CD4-positive, alpha-beta memory T cell (primary cell): ENCODE data around the gene ILDR1. TPM values are rescaled to one million over a fixed set of nuclear protein-coding genes. Genes with fewer than 3 reads are reported as not detected.

Experiments used
- CTCF ChIA-PET: fragments of 350-600 bp; sonication (Branson Sonifier 250); formaldehyde crosslinking; loops from one replicate; lab custom pipeline; 2021; ENCODE audit warnings: inconsistent platforms; ENCODE audit not compliant: partially characterized antibody; lab: Charles Lee
- POLR2A ChIA-PET: fragments of 350-600 bp; sonication (Branson Sonifier 250); formaldehyde crosslinking; loops from one replicate; lab custom pipeline; 2021; ENCODE audit not compliant: partially characterized antibody; lab: Charles Lee
- DNase-seq, 5 donors: peaks; one replicate each; pipeline versions ENCODE4 v3.0.0 to v3.0.0-alpha.2; 2020 to 2022; ENCODE audit warnings: mixed read lengths in 1 of 5
- H3K27ac ChIP-seq: one replicate; pipeline ENCODE4 v1.7.0; 2013; ENCODE audit warnings: low read depth, low read length
- H3K27me3 ChIP-seq: 2 replicates; pipeline ENCODE4 v1.7.0; 2013; ENCODE audit warnings: mild to moderate bottlenecking, low read length, moderate library complexity; ENCODE audit not compliant: insufficient read depth
- H3K36me3 ChIP-seq: 2 replicates; pipeline ENCODE4 v1.7.0; 2013; ENCODE audit warnings: mild to moderate bottlenecking, low read length, moderate library complexity; ENCODE audit not compliant: insufficient read depth
- H3K4me1 ChIP-seq: 2 replicates; pipeline ENCODE4 v1.7.0; 2013; ENCODE audit warnings: mild to moderate bottlenecking, low read length, moderate library complexity; ENCODE audit not compliant: insufficient read depth
- H3K4me3 ChIP-seq, 2 donors: one replicate each; pipeline ENCODE4 v1.7.0; 2013; ENCODE audit warnings: low read length in 2 of 2, mild to moderate bottlenecking in 1 of 2
- H3K9me3 ChIP-seq, 2 donors: one replicate each; pipeline ENCODE4 v1.7.0; 2013; ENCODE audit warnings: low read length in 2 of 2, control low read depth in 1 of 2; ENCODE audit not compliant: control insufficient read depth in 1 of 2
- H3K27ac Mint-ChIP-seq, 7 donors: one replicate each; pipeline ENCODE4 v1.8.0; 2020 to 2021; ENCODE audit warnings: mixed read lengths in 7 of 7, mild to moderate bottlenecking in 6 of 7, inconsistent platforms in 3 of 7, moderate library complexity in 3 of 7
- H3K27me3 Mint-ChIP-seq, 2 donors: one replicate each; pipeline ENCODE4 v1.8.0; 2020 to 2021; ENCODE audit warnings: mixed read lengths in 2 of 2
- H3K36me3 Mint-ChIP-seq, 2 donors: one replicate each; pipeline ENCODE4 v1.8.0; 2020 to 2021; ENCODE audit warnings: mixed read lengths in 2 of 2, inconsistent platforms in 1 of 2, mild to moderate bottlenecking in 1 of 2
- H3K4me1 Mint-ChIP-seq, 4 donors: one replicate each; pipeline ENCODE4 v1.8.0; 2020 to 2021; ENCODE audit warnings: mixed read lengths in 4 of 4, mild to moderate bottlenecking in 1 of 4
- H3K4me3 Mint-ChIP-seq, 8 donors: one replicate each; pipeline ENCODE4 v1.8.0; 2020 to 2021; ENCODE audit warnings: mixed read lengths in 8 of 8, mild to moderate bottlenecking in 7 of 8, moderate library complexity in 6 of 8, inconsistent platforms in 3 of 8
- H3K9me3 Mint-ChIP-seq, 8 donors: one replicate each; pipeline ENCODE4 v1.8.0; 2020 to 2021; ENCODE audit warnings: mixed read lengths in 8 of 8, mild to moderate bottlenecking in 5 of 8, inconsistent platforms in 3 of 8, moderate library complexity in 1 of 8
- intact Hi-C: fragments of 100-400 bp; cut with micrococcal nuclease; formaldehyde crosslinking; loops from one replicate; pipeline ENCODE4 v1.15.1; 2023
- polyA plus RNA-seq, 2 donors: library from polyadenylated mRNA; unstranded; fragments of 300-500 nt; fragmentation: Illumina TruSeq; gene quantifications; one replicate each; pipeline ENCODE4 v1.2.3, GENCODE V29; 2021
- total RNA-seq, 2 experiments: library from RNA; stranded (reverse); gene quantifications; one replicate each; pipeline ENCODE4 v1.2.3, GENCODE V29; 2021

Gene ILDR1
- total and polyA plus RNA-seq, 4 experiments from 2014 or later: not detected

DNA sequence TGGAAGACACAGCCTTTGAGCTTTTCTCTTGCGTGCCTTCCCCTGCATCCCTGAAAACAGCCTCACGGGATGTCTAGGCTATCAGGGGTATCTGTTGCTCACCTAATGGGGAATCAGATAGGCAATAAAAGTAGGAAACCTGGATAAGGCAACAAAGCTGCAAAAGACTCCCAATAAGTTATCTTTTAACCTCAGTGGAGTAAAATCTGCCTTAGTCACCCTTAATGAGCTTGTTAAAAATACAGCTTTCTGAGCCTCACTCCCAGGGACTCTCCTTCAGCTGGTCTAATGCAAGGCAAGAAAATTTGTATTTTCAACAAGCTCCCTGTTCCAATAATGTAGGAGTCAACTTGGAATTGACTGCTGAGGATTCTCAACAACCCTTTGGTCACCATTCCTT lies 25.6 kb downstream of the ILDR1 start:
- intact Hi-C loops: no loop called here
- no peaks in the 10 kb centered on the region for H3K4me1 ChIP-seq
- H3K4me1 Mint-ChIP-seq: peaks cover 5 to 7% (median 7%) of the 10 kb centered on the region in 4 donors

DNA sequence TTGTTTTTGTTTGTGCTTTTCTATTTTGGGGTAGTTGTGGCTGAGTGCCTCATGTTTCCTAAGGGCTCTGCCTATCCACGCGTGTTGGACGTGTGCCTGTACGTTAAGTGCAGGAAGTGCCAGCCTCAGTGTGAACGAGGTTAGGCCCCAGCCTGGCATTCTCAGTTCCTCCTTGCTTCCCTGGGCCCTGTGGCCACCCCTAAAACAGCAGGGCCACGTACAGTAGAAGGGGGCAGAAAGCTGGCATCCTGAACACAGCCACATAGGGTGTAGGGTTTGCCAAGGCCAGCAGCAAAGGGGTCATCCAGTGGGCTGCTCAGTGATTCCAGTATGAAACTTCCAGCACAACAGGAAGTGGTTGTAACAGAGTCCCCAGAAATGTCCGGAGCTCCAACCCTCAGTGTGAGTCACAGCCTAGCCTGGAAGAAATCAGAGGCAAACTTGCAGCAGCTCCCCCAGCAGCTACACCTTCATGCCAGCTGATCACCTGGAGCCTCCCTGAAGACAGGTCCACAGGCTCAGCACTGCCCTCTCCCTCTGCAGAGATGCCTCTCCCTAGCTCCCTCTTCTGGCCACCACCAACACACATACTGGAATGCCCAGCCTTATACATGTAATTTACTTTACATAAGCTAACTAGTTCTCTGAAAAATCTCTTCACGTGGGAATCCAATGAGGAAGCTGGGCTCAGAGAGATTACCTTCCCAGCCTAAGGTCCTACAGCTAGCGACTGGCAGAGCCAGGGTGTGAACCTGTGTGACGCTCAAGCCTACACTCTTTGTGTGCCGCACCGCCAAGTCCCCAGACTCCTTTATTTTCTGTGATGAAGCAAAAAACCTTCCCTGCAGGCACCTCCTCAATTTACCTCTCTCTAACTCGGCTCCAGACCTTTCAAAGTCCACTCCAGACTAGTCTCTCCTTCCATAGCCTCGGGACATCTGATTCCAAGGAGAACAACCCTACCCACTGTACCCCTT lies 26.6 kb downstream of the ILDR1 start:
- no peak overlapping the region for H3K4me3 Mint-ChIP-seq
- Histone ChIP-seq H3K27me3 (no peaks in the 10 kb centered on the region), H3K4me3 (no peak overlapping the region), H3K36me3 (no peaks in the 10 kb centered on the region), H3K27ac (no peak overlapping the region), H3K9me3 (no peaks in the 10 kb centered on the region), H3K4me1 (no peaks in the 10 kb centered on the region)
- H3K36me3 Mint-ChIP-seq: no peaks in the 10 kb centered on the region
- CTCF ChIA-PET: interaction anchor here (0.6 to 3.7 kb wide), 3 partner anchors 265 to 449 kb away, joined by 3 to 18 read pairs (median 3); partner anchors contain the start of gene POLQ
- POLR2A ChIA-PET: no interaction called here
- peak overlapping the region in 2 of 7 donors; percentile 2 to 57 for H3K27ac Mint-ChIP-seq
- intact Hi-C loops: no loop called here
- DNase-seq: peak in 4 of 5 donors; percentile 9 to 14 (median 12)
- H3K9me3 Mint-ChIP-seq: peaks cover 0 to 2% (median 0%) of the 10 kb centered on the region in 8 donors
- peaks cover 0 to 4% of the 10 kb centered on the region in 2 donors for H3K27me3 Mint-ChIP-seq
- H3K4me1 Mint-ChIP-seq: peaks cover 5 to 7% (median 7%) of the 10 kb centered on the region in 4 donors

More for the DNA sequence above, 25.6 kb downstream of the ILDR1 start:
- H3K27me3 Mint-ChIP-seq: peaks cover 2 to 6% of the 10 kb centered on the region in 2 donors
- H3K27me3 ChIP-seq: no peaks in the 10 kb centered on the region
- H3K36me3 ChIP-seq: no peaks in the 10 kb centered on the region
- no peak overlapping the region for H3K4me3 ChIP-seq
- H3K27ac ChIP-seq: no peak overlapping the region
- H3K9me3 Mint-ChIP-seq: peaks cover 0 to 2% (median 0%) of the 10 kb centered on the region in 8 donors
- H3K4me3 Mint-ChIP-seq: no peak overlapping the region
- no peak for DNase-seq
- ChIA-PET CTCF (interaction anchor here (0.8 to 3.7 kb wide), 2 partner anchors 347 to 450 kb away, joined by 3 to 18 read pairs; partner anchors contain the start of gene POLQ), POLR2A (no interaction called here)
- H3K36me3 Mint-ChIP-seq: no peaks in the 10 kb centered on the region
- peak overlapping the region in 1 of 7 donors; percentile 2 for H3K27ac Mint-ChIP-seq
- H3K9me3 ChIP-seq: no peaks in the 10 kb centered on the region

DNA sequence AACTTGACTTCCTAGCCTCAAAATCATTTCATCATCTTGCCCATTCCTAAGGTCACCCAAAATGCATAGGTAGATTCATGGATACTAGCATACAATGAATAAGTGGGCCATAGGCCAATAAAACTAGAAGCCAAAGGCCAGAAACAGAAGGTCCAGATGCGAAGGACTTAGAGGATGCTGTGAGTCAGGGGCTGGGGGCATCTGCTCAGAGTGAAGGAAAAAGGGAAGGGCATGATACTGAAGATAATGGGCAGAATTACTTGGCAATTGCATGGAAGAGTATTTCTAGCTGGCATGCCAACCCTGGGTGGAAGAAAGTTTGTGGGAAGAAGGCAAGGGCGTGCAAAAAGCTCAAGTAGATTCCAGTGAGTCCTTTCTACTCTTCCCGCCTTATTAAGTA lies 27.5 kb downstream of the ILDR1 start:
- no peak for DNase-seq
- POLR2A ChIA-PET: no interaction called here
- Histone ChIP-seq H3K4me1 (no peaks in the 10 kb centered on the region), H3K4me3 (no peak overlapping the region), H3K9me3 (no peaks in the 10 kb centered on the region), H3K36me3 (no peaks in the 10 kb centered on the region), H3K27ac (no peak overlapping the region), H3K27me3 (no peaks in the 10 kb centered on the region)
- Mint-ChIP-seq H3K9me3 (peaks cover 0 to 2% (median 0%) of the 10 kb centered on the region in 8 donors), H3K27me3 (peaks cover 0 to 2% of the 10 kb centered on the region in 2 donors), H3K27ac (peak overlapping the region in 1 of 7 donors; percentile 5), H3K36me3 (no peaks in the 10 kb centered on the region), H3K4me3 (no peak overlapping the region), H3K4me1 (peaks cover 5 to 7% (median 7%) of the 10 kb centered on the region in 4 donors)
- intact Hi-C loops: no loop called here
- CTCF ChIA-PET: no interaction called here

DNA sequence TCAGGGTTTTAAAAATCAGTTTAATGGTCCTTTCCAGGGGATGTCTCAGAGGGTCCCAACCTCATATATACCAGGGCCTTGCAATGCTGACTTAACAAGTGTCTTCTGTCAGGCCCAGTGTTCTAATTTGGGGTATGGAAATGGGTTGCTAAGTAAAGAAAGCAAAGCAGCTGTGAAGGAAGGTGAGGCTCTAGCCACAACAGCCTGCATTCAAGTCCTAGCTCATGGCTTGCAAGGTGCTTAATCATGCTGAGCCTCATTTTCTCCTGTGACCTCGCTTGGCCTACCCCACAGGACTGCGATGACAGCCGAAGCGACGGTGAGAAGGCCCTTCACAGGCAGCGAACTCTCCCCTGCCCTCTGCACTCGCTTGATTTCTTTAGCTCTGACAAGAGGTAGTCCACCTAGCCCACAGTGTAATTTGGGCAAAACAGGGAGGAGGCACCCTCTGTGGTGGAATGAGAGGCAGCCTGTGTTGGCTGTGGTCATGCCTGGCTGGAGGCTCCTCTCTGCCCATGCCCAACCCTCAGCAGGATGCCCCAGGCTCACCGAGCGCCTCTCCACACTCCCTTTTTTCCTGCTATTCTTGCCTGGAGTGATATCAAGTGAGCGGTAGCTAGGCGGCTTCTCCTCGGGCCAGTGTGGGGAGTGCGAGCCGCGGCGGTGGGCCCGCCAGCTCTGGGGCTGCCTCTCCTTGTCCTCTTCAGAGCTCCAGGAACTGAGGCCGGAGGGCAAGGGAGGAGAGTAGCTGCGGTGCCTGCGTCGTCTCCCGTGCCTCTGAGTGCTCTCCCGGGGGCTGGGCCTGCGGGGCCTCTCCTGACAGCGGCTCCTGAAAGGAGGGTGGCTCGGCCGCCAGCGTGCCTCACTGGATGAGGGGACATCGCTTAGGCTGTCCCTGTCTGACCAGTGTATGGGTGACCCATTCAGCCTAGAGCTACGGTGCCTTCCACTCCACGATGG lies 29.2 kb downstream of the ILDR1 start:
- no peak for DNase-seq
- ChIA-PET POLR2A (no interaction called here), CTCF (no interaction called here)
- Mint-ChIP-seq H3K27ac (no peak overlapping the region), H3K36me3 (no peaks in the 10 kb centered on the region), H3K4me3 (no peak overlapping the region), H3K9me3 (no peaks in the 10 kb centered on the region), H3K27me3 (peaks cover 4 to 6% of the 10 kb centered on the region in 2 donors), H3K4me1 (peaks cover 3 to 7% (median 5%) of the 10 kb centered on the region in 4 donors)
- Histone ChIP-seq H3K9me3 (no peaks in the 10 kb centered on the region), H3K36me3 (no peaks in the 10 kb centered on the region), H3K4me1 (no peaks in the 10 kb centered on the region), H3K27ac (no peak overlapping the region), H3K4me3 (no peak overlapping the region), H3K27me3 (no peaks in the 10 kb centered on the region)
- intact Hi-C loops: no loop called here

- H3K36me3 ChIP-seq: no peaks in the 10 kb centered on the region
- intact Hi-C loops: no loop called here
- Mint-ChIP-seq H3K27me3 (peaks cover 4 to 6% of the 10 kb centered on the region in 2 donors), H3K36me3 (no peaks in the 10 kb centered on the region), H3K4me3 (no peak overlapping the region), H3K9me3 (peaks cover 0 to 6% (median 1%) of the 10 kb centered on the region in 8 donors), H3K27ac (no peak overlapping the region), H3K4me1 (no peaks in the 10 kb centered on the region)
- POLR2A ChIA-PET: no interaction called here
- H3K27me3 ChIP-seq: no peaks in the 10 kb centered on the region
- no peak overlapping the region for H3K4me3 ChIP-seq
- CTCF ChIA-PET: no interaction called here
- no peaks in the 10 kb centered on the region for H3K9me3 ChIP-seq
- no peak overlapping the region for H3K27ac ChIP-seq
- H3K4me1 ChIP-seq: no peaks in the 10 kb centered on the region
- DNase-seq: no peak
Measured at GRCh38 chr3:121989943-121990342, 32.1 kb downstream of the ILDR1 start.

DNA sequence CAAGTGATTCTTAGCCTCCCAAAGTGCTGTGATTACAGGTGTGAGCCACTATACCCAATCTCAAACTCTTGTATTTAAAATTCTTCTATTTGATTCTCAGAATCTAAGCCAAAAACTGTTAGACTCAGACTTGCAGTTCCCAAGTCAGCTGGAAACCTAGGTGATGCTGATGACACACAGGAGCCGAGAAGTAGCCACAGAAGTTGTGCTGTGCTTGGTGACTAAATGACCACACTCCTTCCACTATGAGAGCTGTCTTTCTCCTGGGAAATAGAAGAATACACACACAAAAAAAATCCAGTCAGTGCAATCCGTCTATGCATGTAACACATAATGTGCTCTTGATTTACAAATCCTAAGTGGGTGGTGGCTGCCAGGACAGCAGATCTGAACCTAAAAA lies 33.9 kb downstream of the ILDR1 start:
- H3K27me3 Mint-ChIP-seq: peaks cover 4 to 6% of the 10 kb centered on the region in 2 donors
- H3K9me3 Mint-ChIP-seq: peaks cover 0 to 24% (median 14%) of the 10 kb centered on the region in 8 donors
- ChIA-PET CTCF (no interaction called here), POLR2A (no interaction called here)
- intact Hi-C loops: no loop called here
- DNase-seq: no peak
- Histone ChIP-seq H3K9me3 (no peaks in the 10 kb centered on the region), H3K36me3 (no peaks in the 10 kb centered on the region), H3K27me3 (no peaks in the 10 kb centered on the region), H3K4me1 (no peaks in the 10 kb centered on the region), H3K27ac (no peak overlapping the region), H3K4me3 (no peak overlapping the region)
- H3K36me3 Mint-ChIP-seq: peaks cover 0 to 6% of the 10 kb centered on the region in 2 donors
- H3K4me3 Mint-ChIP-seq: no peak overlapping the region
- no peaks in the 10 kb centered on the region for H3K4me1 Mint-ChIP-seq
- H3K27ac Mint-ChIP-seq: no peak overlapping the region
